HEK293 (cell line): ENCODE data around the gene NCOA6.

Experiments used
- MYNN ChIP-seq: fragments of 450-650 bp; formaldehyde crosslinking; IDR thresholded peaks from 2 replicates; pipeline ENCODE4 v1.5.1; 2016; ENCODE audit warnings: missing biosample characterization, missing genetic modification characterization, borderline replicate concordance
- ZBTB21 ChIP-seq: fragments of 450-650 bp; formaldehyde crosslinking; IDR thresholded peaks from 2 replicates; pipeline ENCODE4 v1.5.1; 2017; ENCODE audit warnings: missing biosample characterization, missing genetic modification characterization
- ZNF140 ChIP-seq: fragments of 450-650 bp; formaldehyde crosslinking; IDR thresholded peaks from 2 replicates; pipeline ENCODE4 v1.5.1; 2016; ENCODE audit warnings: missing biosample characterization, missing genetic modification characterization
- ZNF155 ChIP-seq: fragments of 450-650 bp; formaldehyde crosslinking; IDR thresholded peaks from 2 replicates; pipeline ENCODE4 v1.5.1; 2016; ENCODE audit warnings: missing biosample characterization, missing genetic modification characterization
- ZNF24 ChIP-seq: fragments of 450-650 bp; formaldehyde crosslinking; IDR thresholded peaks from 2 replicates; pipeline ENCODE4 v1.5.1; 2016; ENCODE audit warnings: missing biosample characterization, missing genetic modification characterization
- ZNF366 ChIP-seq: fragments of 450-650 bp; formaldehyde crosslinking; conservative IDR thresholded peaks from 2 replicates; pipeline ENCODE4 v1.5.1; 2016; ENCODE audit warnings: missing biosample characterization, missing genetic modification characterization
- ZNF391 ChIP-seq: fragments of 450-650 bp; formaldehyde crosslinking; IDR thresholded peaks from 2 replicates; pipeline ENCODE4 v1.5.1; 2016; ENCODE audit warnings: low read depth, missing biosample characterization, missing genetic modification characterization, borderline replicate concordance
- ZNF660 ChIP-seq: fragments of 450-650 bp; IDR thresholded peaks from 2 replicates; pipeline ENCODE4 v1.5.1; 2018; ENCODE audit warnings: missing biosample characterization, mild to moderate bottlenecking, missing genetic modification characterization
- ZNF707 ChIP-seq: fragments of 450-650 bp; formaldehyde crosslinking; IDR thresholded peaks from 2 replicates; pipeline ENCODE4 v1.5.1; 2016; ENCODE audit warnings: missing biosample characterization, missing genetic modification characterization
- TF ChIP-seq, protein P1 (sequence below): fragments of 450-650 bp; formaldehyde crosslinking; IDR thresholded peaks from 2 replicates; pipeline ENCODE4 v1.5.1; 2016; ENCODE audit warnings: missing biosample characterization, missing genetic modification characterization
- TF ChIP-seq, protein P2 (sequence below): fragments of 450-650 bp; formaldehyde crosslinking; conservative IDR thresholded peaks from 2 replicates; pipeline ENCODE4 v1.5.1; 2016; ENCODE audit warnings: low read depth, missing biosample characterization, missing genetic modification characterization
- TF ChIP-seq, protein P3 (sequence below): fragments of 450-650 bp; formaldehyde crosslinking; IDR thresholded peaks from 2 replicates; pipeline ENCODE4 v1.5.1; 2016; ENCODE audit warnings: missing biosample characterization, missing genetic modification characterization

DNA sequence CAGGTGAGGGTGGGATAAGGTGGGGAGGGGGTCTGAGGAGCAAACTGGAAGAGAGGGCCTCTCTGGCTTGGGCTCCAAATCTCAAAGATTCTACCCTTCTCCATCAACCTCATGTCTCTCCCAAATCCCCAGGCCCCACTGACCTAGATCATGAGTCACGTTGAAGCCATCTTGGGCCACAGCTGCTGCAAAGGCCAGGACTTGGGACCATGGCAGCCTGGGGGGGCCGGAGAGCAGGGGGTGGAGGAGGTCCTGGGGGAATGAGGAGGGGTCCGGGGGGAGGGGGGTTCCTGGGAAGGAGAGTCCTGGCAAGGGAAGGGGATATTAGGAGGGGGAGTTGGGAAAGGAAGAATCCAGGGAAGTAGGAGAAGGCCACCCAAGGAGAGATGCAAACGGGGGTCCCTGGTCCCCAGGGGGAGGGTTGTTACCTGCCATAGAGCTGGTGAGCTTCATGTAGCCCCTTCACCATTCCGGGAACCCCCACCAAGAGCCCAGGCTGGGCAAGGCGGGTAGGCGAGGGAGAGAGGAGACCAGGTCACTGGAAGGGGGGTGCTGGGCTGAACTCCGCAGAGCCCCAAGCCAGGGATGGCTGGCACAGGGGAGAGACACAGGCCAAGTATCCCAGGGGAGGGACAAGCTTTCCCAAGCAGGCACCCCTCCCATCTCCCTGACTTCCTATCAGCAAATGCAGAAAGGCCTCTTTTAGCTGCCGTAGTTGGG lies 34.5 kb upstream of the NCOA6 start:
- TF ChIP-seq ZBTB21 (tag by site-specific recombination) (no peak), ZNF707 (tag by site-specific recombination) (no peak), ZNF660 (tag by site-specific recombination) (no peak), MYNN (tag by site-specific recombination) (no peak), ZNF24 (tag by site-specific recombination) (no peak), ZNF366 (tag by site-specific recombination) (no peak), ZNF155 (tag by site-specific recombination) (no peak), ZNF391 (no peak), ZNF140 (tag by site-specific recombination) (no peak)
- TF ChIP-seq, protein P1, sequence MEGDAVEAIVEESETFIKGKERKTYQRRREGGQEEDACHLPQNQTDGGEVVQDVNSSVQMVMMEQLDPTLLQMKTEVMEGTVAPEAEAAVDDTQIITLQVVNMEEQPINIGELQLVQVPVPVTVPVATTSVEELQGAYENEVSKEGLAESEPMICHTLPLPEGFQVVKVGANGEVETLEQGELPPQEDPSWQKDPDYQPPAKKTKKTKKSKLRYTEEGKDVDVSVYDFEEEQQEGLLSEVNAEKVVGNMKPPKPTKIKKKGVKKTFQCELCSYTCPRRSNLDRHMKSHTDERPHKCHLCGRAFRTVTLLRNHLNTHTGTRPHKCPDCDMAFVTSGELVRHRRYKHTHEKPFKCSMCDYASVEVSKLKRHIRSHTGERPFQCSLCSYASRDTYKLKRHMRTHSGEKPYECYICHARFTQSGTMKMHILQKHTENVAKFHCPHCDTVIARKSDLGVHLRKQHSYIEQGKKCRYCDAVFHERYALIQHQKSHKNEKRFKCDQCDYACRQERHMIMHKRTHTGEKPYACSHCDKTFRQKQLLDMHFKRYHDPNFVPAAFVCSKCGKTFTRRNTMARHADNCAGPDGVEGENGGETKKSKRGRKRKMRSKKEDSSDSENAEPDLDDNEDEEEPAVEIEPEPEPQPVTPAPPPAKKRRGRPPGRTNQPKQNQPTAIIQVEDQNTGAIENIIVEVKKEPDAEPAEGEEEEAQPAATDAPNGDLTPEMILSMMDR (tag by site-specific recombination), result no peak
- TF ChIP-seq, protein P2, sequence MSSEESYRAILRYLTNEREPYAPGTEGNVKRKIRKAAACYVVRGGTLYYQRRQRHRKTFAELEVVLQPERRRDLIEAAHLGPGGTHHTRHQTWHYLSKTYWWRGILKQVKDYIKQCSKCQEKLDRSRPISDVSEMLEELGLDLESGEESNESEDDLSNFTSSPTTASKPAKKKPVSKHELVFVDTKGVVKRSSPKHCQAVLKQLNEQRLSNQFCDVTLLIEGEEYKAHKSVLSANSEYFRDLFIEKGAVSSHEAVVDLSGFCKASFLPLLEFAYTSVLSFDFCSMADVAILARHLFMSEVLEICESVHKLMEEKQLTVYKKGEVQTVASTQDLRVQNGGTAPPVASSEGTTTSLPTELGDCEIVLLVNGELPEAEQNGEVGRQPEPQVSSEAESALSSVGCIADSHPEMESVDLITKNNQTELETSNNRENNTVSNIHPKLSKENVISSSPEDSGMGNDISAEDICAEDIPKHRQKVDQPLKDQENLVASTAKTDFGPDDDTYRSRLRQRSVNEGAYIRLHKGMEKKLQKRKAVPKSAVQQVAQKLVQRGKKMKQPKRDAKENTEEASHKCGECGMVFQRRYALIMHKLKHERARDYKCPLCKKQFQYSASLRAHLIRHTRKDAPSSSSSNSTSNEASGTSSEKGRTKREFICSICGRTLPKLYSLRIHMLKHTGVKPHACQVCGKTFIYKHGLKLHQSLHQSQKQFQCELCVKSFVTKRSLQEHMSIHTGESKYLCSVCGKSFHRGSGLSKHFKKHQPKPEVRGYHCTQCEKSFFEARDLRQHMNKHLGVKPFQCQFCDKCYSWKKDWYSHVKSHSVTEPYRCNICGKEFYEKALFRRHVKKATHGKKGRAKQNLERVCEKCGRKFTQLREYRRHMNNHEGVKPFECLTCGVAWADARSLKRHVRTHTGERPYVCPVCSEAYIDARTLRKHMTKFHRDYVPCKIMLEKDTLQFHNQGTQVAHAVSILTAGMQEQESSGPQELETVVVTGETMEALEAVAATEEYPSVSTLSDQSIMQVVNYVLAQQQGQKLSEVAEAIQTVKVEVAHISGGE, result no peak
- TF ChIP-seq, protein P3, sequence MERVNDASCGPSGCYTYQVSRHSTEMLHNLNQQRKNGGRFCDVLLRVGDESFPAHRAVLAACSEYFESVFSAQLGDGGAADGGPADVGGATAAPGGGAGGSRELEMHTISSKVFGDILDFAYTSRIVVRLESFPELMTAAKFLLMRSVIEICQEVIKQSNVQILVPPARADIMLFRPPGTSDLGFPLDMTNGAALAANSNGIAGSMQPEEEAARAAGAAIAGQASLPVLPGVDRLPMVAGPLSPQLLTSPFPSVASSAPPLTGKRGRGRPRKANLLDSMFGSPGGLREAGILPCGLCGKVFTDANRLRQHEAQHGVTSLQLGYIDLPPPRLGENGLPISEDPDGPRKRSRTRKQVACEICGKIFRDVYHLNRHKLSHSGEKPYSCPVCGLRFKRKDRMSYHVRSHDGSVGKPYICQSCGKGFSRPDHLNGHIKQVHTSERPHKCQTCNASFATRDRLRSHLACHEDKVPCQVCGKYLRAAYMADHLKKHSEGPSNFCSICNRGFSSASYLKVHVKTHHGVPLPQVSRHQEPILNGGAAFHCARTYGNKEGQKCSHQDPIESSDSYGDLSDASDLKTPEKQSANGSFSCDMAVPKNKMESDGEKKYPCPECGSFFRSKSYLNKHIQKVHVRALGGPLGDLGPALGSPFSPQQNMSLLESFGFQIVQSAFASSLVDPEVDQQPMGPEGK (tag by site-specific recombination), result no peak
